Measurements from ENCODE around the gene MEMO1. TPM values are rescaled to one million over a fixed set of nuclear protein-coding genes. Genes with fewer than 3 reads are reported as not detected.
"Not testable (repeated sequence)": the region's sequence is repeated elsewhere in the genome, so short reads cannot be mapped to it uniquely, and the experiment has no call there.

MEMO1 gene
- total and polyA plus RNA-seq, 4 experiments from 2014 or later = 31.0 to 45.1 (median 42.3) TPM

DNA sequence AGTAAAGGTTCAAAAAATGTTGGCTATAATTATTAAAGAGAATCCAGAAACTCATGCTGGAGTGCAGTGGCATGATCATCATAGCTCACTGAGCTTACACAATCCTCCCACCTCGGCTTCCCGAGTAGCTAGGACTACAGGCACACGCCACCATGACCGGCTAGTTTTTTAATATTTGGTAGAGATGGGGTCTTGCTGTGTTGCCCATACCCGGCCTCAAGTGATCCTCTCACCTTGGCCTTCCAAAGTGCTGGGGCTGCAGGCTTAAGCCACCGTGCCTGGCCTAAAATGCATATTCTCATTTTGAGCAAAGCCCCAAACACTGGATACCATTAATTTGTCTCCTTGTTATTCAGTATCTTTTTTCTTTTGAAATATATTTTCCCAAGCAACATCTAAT, 32.4 kb downstream of the MEMO1 start:
- Histone ChIP-seq H3K27ac (ENCODE audit: low read depth, low read length) (no peak overlapping the region), H3K4me3 (ENCODE audit: low read length in 2 of 2) (no peak overlapping the region), H3K4me1 (ENCODE audit: insufficient read depth, low read length) (peaks cover 21% of the 10 kb centered on the region), H3K36me3 (ENCODE audit: insufficient read depth, low read length) (no peaks in the 10 kb centered on the region), H3K27me3 (ENCODE audit: insufficient read depth, low read length) (no peaks in the 10 kb centered on the region), H3K9me3 (ENCODE audit: control insufficient read depth in 1 of 2, low read length in 2 of 2) (no peaks in the 10 kb centered on the region)
- CTCF ChIA-PET (ENCODE audit: partially characterized antibody) = no interaction called here
- Mint-ChIP-seq H3K4me3 (no peak overlapping the region), H3K27me3 (no peaks in the 10 kb centered on the region), H3K36me3 (peaks cover 3 to 6% of the 10 kb centered on the region in 2 donors), H3K4me1 (peaks cover 27 to 47% (median 32%) of the 10 kb centered on the region in 4 donors), H3K9me3 (no peaks in the 10 kb centered on the region), H3K27ac (no peak overlapping the region)
- POLR2A ChIA-PET (ENCODE audit: partially characterized antibody) = interaction anchor here (1.2 kb wide), 1 partner anchor 40 kb away, joined by 3 read pairs; no protein-coding TSS in a partner anchor
- intact Hi-C loops (cut with micrococcal nuclease) = no loop called here
- no peak for DNase-seq

DNA sequence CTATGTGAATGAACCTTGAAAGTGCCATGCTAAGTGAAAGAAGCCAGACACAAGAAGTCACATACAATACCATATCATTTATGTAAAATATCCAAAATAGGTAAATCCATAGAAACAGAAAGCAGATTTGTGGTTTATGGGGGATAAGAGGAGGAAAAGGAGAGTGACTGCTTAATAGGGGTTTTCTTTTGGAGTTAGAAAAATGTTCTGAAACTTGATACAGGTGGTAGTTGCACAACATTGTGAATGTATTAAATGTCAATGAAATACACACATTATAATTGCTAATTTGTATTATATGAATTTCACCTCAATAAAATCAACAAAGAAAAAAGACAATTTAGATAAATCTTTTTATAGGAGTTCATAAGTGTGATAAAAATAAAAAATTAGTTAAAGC, 37.1 kb downstream of the MEMO1 start:
- no peaks in the 10 kb centered on the region for H3K36me3 ChIP-seq (ENCODE audit: insufficient read depth, low read length)
- no peak overlapping the region for H3K4me3 ChIP-seq (ENCODE audit: low read length in 2 of 2)
- H3K9me3 ChIP-seq (ENCODE audit: control insufficient read depth in 1 of 2, low read length in 2 of 2) = no peaks in the 10 kb centered on the region
- ChIA-PET CTCF (ENCODE audit: partially characterized antibody) (no interaction called here), POLR2A (ENCODE audit: partially characterized antibody) (no interaction called here)
- intact Hi-C loops (cut with micrococcal nuclease) = no loop called here
- Mint-ChIP-seq H3K27ac (no peak overlapping the region), H3K4me3 (no peak overlapping the region), H3K36me3 (peaks cover 0 to 2% of the 10 kb centered on the region in 2 donors), H3K4me1 (peaks cover 12 to 26% (median 16%) of the 10 kb centered on the region in 4 donors), H3K9me3 (no peaks in the 10 kb centered on the region), H3K27me3 (no peaks in the 10 kb centered on the region)
- no peak for DNase-seq
- no peak overlapping the region for H3K27ac ChIP-seq (ENCODE audit: low read depth, low read length)
- H3K27me3 ChIP-seq (ENCODE audit: insufficient read depth, low read length) = no peaks in the 10 kb centered on the region
- H3K4me1 ChIP-seq (ENCODE audit: insufficient read depth, low read length) = peaks cover 7% of the 10 kb centered on the region

DNA sequence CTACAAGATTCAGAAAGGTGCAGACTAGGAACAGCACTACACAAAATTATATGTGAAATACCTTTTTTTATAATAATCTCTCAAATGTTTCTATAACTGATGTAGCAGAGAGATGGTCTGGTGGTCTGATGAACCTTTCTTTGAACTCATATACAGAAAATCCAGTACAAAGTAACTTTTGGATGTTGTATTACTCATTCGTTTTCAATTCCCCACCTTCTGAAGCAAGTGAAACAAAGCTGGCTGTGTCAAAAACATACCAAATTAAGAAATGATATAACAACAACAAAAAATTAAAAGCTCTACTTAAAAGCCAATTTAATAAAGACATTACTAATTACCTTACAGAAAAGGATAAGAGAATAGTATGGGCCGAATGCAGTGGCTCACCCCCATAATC, 38.7 kb downstream of the MEMO1 start:
- Histone ChIP-seq H3K9me3 (ENCODE audit: control insufficient read depth in 1 of 2, low read length in 2 of 2) (no peaks in the 10 kb centered on the region), H3K4me3 (ENCODE audit: low read length in 2 of 2) (no peak overlapping the region)

DNA sequence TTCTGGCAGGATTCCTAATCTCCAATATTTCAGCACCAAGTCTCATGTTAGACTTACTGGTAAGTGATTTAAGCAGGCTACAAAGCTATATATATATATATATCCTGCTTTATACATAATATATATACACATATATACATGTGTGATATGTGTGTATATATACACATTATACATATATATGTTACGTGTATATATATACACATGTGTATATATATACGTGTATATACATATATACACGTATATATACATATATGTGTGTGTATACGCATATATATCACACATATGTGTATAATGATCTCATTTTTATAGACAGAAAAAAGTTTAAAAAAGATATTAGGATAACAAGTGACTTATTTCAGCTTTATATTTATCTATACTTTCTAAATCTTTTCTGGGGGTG, 41.6 kb downstream of the MEMO1 start:
- no peaks in the 10 kb centered on the region for H3K9me3 Mint-ChIP-seq
- H3K9me3 ChIP-seq (ENCODE audit: control insufficient read depth in 1 of 2, low read length in 2 of 2) = no peaks in the 10 kb centered on the region
- H3K4me3 ChIP-seq (ENCODE audit: low read length in 2 of 2) = no peak overlapping the region
- intact Hi-C loops (cut with micrococcal nuclease) = no loop called here
- H3K4me3 Mint-ChIP-seq = no peak overlapping the region
- H3K27me3 ChIP-seq (ENCODE audit: insufficient read depth, low read length) = no peaks in the 10 kb centered on the region
- H3K27ac ChIP-seq (ENCODE audit: low read depth, low read length) = no peak overlapping the region
- peaks cover 6% of the 10 kb centered on the region for H3K4me1 ChIP-seq (ENCODE audit: insufficient read depth, low read length)
- H3K27ac Mint-ChIP-seq = no peak overlapping the region
- ChIA-PET POLR2A (ENCODE audit: partially characterized antibody) (no interaction called here), CTCF (ENCODE audit: partially characterized antibody) (no interaction called here)
- H3K36me3 Mint-ChIP-seq = peaks cover 0 to 3% of the 10 kb centered on the region in 2 donors
- no peaks in the 10 kb centered on the region for H3K36me3 ChIP-seq (ENCODE audit: insufficient read depth, low read length)
- peaks cover 13 to 19% (median 16%) of the 10 kb centered on the region in 4 donors for H3K4me1 Mint-ChIP-seq
- no peaks in the 10 kb centered on the region for H3K27me3 Mint-ChIP-seq
- DNase-seq = no peak

More for the DNA sequence above, 38.7 kb downstream of the MEMO1 start:
- H3K9me3 Mint-ChIP-seq = no peaks in the 10 kb centered on the region
- Histone ChIP-seq H3K27me3 (ENCODE audit: insufficient read depth, low read length) (no peaks in the 10 kb centered on the region), H3K36me3 (ENCODE audit: insufficient read depth, low read length) (no peaks in the 10 kb centered on the region), H3K4me1 (ENCODE audit: insufficient read depth, low read length) (peaks cover 7% of the 10 kb centered on the region), H3K27ac (ENCODE audit: low read depth, low read length) (no peak overlapping the region)
- H3K27me3 Mint-ChIP-seq = no peaks in the 10 kb centered on the region
- POLR2A ChIA-PET (ENCODE audit: partially characterized antibody) = no interaction called here
- CTCF ChIA-PET (ENCODE audit: partially characterized antibody) = no interaction called here
- no peak overlapping the region for H3K4me3 Mint-ChIP-seq
- DNase-seq = no peak
- no peak overlapping the region for H3K27ac Mint-ChIP-seq
- peaks cover 0 to 2% of the 10 kb centered on the region in 2 donors for H3K36me3 Mint-ChIP-seq
- H3K4me1 Mint-ChIP-seq = peaks cover 12 to 32% (median 17%) of the 10 kb centered on the region in 4 donors
- intact Hi-C loops (cut with micrococcal nuclease) = no loop called here

DNA sequence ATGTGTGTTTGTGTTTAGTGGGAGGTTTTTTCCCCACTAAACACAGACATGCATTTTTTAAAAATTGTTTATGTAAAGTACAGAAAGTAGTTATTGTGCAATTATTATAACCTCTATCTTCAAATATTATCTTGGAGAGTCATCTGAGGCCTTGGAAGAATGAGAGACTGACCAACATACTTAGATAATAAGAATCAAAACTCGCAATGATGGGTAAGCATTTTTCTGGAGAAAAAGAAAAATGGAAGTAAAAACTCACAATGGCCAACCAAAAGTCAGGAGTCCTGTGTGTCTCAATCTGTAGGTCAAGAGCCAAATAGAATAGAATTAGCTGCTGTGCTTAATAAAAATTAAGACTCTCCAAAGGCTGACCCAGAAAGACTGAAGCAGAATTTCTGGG, 43.0 kb downstream of the MEMO1 start:
- Histone ChIP-seq H3K9me3 (ENCODE audit: control insufficient read depth in 1 of 2, low read length in 2 of 2) (no peaks in the 10 kb centered on the region), H3K27me3 (ENCODE audit: insufficient read depth, low read length) (no peaks in the 10 kb centered on the region), H3K4me1 (ENCODE audit: insufficient read depth, low read length) (peaks cover 9% of the 10 kb centered on the region), H3K27ac (ENCODE audit: low read depth, low read length) (no peak overlapping the region), H3K4me3 (ENCODE audit: low read length in 2 of 2) (no peak overlapping the region), H3K36me3 (ENCODE audit: insufficient read depth, low read length) (no peaks in the 10 kb centered on the region)
- H3K4me3 Mint-ChIP-seq = no peak overlapping the region
- intact Hi-C loops (cut with micrococcal nuclease) = no loop called here
- H3K36me3 Mint-ChIP-seq = peaks cover 0 to 3% of the 10 kb centered on the region in 2 donors
- CTCF ChIA-PET (ENCODE audit: partially characterized antibody) = no interaction called here
- POLR2A ChIA-PET (ENCODE audit: partially characterized antibody) = no interaction called here
- no peaks in the 10 kb centered on the region for H3K9me3 Mint-ChIP-seq
- H3K27ac Mint-ChIP-seq = no peak overlapping the region
- peaks cover 15 to 24% (median 21%) of the 10 kb centered on the region in 4 donors for H3K4me1 Mint-ChIP-seq
- no peak for DNase-seq
- H3K27me3 Mint-ChIP-seq = no peaks in the 10 kb centered on the region

DNA sequence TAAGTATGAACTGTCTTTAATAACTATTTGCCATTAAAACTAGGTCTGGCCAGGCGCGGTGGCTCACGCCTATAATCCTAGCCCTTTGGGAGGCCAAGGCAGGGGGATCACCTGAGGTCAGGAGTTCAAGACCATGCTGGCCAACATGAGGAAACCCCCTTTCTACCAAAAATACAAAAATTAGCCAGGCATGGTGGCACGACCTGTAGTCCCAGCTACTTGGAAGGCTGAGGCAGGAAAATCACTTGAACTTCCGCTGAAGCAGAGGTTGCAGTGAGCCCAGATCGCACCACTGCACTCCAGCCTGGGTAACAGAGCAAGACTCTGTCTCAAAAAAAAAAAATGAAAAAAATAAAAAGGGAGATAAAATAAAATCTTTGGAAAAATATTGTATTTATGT, 44.4 kb downstream of the MEMO1 start:
- POLR2A ChIA-PET (ENCODE audit: partially characterized antibody) = not testable (repeated sequence)

DNA sequence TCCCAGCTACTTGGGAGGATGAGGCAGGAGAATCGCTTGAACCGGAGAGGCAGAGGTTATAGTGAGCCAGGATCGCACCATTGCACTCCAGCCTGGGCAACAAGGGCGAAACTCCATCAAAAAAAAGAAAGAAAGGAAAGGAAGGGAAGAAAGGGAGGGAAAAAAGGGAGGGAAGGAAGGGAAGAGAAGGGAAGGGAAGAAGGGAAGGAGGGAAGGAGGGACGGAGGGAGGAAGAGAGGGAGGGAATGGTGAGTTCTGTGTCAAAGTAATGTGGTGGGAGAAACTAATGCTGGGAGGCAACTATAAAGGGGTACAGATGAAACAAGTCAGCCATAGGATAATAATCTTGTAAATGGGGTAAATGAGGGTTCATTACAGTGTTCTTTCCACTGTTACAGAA, 45.7 kb downstream of the MEMO1 start:
- CTCF ChIA-PET (ENCODE audit: partially characterized antibody) = no interaction called here
- no peaks in the 10 kb centered on the region for H3K27me3 ChIP-seq (ENCODE audit: insufficient read depth, low read length)
- no peak overlapping the region for H3K4me3 ChIP-seq (ENCODE audit: low read length in 2 of 2)
- H3K4me1 Mint-ChIP-seq = peaks cover 26 to 39% (median 29%) of the 10 kb centered on the region in 4 donors
- intact Hi-C loops (cut with micrococcal nuclease) = no loop called here
- POLR2A ChIA-PET (ENCODE audit: partially characterized antibody) = no interaction called here
- no peaks in the 10 kb centered on the region for H3K9me3 Mint-ChIP-seq
- H3K9me3 ChIP-seq (ENCODE audit: control insufficient read depth in 1 of 2, low read length in 2 of 2) = no peaks in the 10 kb centered on the region
- peaks cover 0 to 3% of the 10 kb centered on the region in 2 donors for H3K36me3 Mint-ChIP-seq
- H3K4me1 ChIP-seq (ENCODE audit: insufficient read depth, low read length) = peaks cover 25% of the 10 kb centered on the region
- H3K27me3 Mint-ChIP-seq = no peaks in the 10 kb centered on the region
- H3K27ac ChIP-seq (ENCODE audit: low read depth, low read length) = no peak overlapping the region
- no peaks in the 10 kb centered on the region for H3K36me3 ChIP-seq (ENCODE audit: insufficient read depth, low read length)
- peak overlapping the region in 2 of 7 donors; percentile 13 to 29 for H3K27ac Mint-ChIP-seq
- no peak for DNase-seq
- H3K4me3 Mint-ChIP-seq = no peak overlapping the region

More for the DNA sequence above, 44.4 kb downstream of the MEMO1 start:
- H3K9me3 Mint-ChIP-seq; CTCF ChIA-PET (ENCODE audit: partially characterized antibody); DNase-seq; intact Hi-C loops (cut with micrococcal nuclease); H3K27me3 Mint-ChIP-seq; H3K4me3 ChIP-seq (ENCODE audit: low read length in 2 of 2); H3K27me3 ChIP-seq (ENCODE audit: insufficient read depth, low read length); H3K4me3 Mint-ChIP-seq; H3K36me3 Mint-ChIP-seq; H3K27ac Mint-ChIP-seq; H3K27ac ChIP-seq (ENCODE audit: low read depth, low read length); H3K36me3 ChIP-seq (ENCODE audit: insufficient read depth, low read length); H3K9me3 ChIP-seq (ENCODE audit: control insufficient read depth in 1 of 2, low read length in 2 of 2): not testable (repeated sequence)
- H3K4me1 Mint-ChIP-seq = peaks cover 22 to 37% (median 28%) of the 10 kb centered on the region in 4 donors
- peaks cover 20% of the 10 kb centered on the region for H3K4me1 ChIP-seq (ENCODE audit: insufficient read depth, low read length)

Data from CD4-positive, alpha-beta memory T cell (primary cell).